OCI-LY7 (cell line): ENCODE results near the gene DHRS7C.

ENCODE experiments used
- CTCF ChIP-seq: fragments of 200-600 bp; sonication (generic); conservative IDR thresholded peaks from 2 replicates; pipeline ENCODE4 v1.5.1; 2014; ENCODE audit warnings: mild to moderate bottlenecking, antibody characterized with exemption, low read length, moderate library complexity, mixed read lengths
- EZH2phosphoT487 ChIP-seq: fragments of 200-600 bp; sonication (generic); IDR thresholded peaks from 2 replicates; pipeline ENCODE4 v1.6.1; 2018; ENCODE audit warnings: low read depth, borderline replicate concordance, mild to moderate bottlenecking, mixed run types, antibody characterized with exemption, low read length, moderate library complexity, mixed read lengths

DNA sequence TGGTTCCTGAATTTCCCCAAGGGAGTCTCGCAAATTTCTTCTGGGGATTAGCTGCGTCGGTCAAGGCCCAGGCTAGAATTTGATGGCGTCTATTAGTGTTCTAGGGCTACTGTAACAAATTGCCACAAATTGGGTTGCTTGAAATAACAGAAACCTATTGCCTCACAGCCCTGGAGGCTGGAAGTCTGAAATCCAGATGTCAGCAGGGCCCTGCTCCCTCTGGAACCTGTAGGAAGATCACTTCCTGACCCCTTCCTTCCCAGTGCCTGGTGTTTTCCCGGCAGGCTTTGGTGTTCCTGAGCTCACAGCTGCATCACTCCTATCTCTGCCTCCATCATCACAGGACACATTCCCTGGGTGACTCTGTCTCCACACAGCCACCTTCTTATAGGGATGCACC, 24.4 kb downstream of the DHRS7C start:
- TF ChIP-seq CTCF (no peak), EZH2phosphoT487 (no peak)
